SH-SY5Y (cell line): ENCODE measurements around the gene PDGFB.

ENCODE experiments used
- GATA2 ChIP-seq: IDR thresholded peaks from 2 replicates; pipeline ENCODE4 v1.6.1; 2011; ENCODE audit warnings: mild to moderate bottlenecking, low read depth, low read length
- GATA3 ChIP-seq: IDR thresholded peaks from 2 replicates; pipeline ENCODE4 v1.6.1; 2011; ENCODE audit warnings: low read depth, mild to moderate bottlenecking, low read length, moderate library complexity

DNA sequence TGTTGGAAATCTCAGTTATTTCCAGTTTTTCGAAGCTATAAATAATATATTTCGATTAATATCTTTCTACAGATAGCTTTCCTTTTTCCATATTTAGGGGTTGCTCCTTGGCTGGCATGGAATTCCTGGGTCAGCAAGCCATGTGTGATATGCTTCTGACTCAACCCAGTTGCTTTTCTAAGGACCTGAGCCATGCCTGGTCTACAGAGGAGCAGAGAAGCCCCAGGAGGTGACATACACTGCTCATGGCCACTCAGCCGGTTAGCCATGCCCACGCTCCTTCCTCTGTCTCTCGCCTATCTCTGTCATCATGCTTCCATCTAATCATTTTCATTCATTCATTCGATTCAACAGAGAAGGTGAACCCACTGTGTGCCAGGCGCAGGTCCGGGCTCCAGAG, 23.2 kb upstream of the PDGFB start:
- TF ChIP-seq GATA2 (no peak), GATA3 (no peak)
